Upper lobe of right lung (tissue), 1 donor: ENCODE measurements around the gene EXD3. TPM values are rescaled to one million over a fixed set of nuclear protein-coding genes. Genes with fewer than 3 reads are reported as not detected.

Source experiments
- ATAC-seq: fragments of 200-7000 bp; cut with Tn5 transposase; one replicate; pipeline ENCODE4 v1.9.1; 2020; ENCODE audit warnings: mild to moderate bottlenecking, moderate library complexity
- DNase-seq: peaks from one replicate; pipeline ENCODE4 v3.0.0-alpha.2; 2020
- H3K27ac ChIP-seq: fragments of 200-600 bp; one replicate; pipeline ENCODE4 v1.8.0; 2022
- H3K27me3 ChIP-seq: fragments of 200-600 bp; one replicate; pipeline ENCODE4 v1.8.0; 2022; ENCODE audit warnings: mild to moderate bottlenecking
- H3K36me3 ChIP-seq: fragments of 200-600 bp; one replicate; pipeline ENCODE4 v1.8.0; 2022
- H3K4me1 ChIP-seq: fragments of 200-600 bp; one replicate; pipeline ENCODE4 v1.8.0; 2022
- H3K4me3 ChIP-seq: fragments of 200-600 bp; one replicate; pipeline ENCODE4 v1.8.0; 2022; ENCODE audit warnings: mild to moderate bottlenecking
- H3K9me3 ChIP-seq: fragments of 200-600 bp; one replicate; pipeline ENCODE4 v1.8.0; 2022
- intact Hi-C: fragments of 100-400 bp; cut with DNase I; formaldehyde crosslinking; loops from one replicate; pipeline ENCODE4 v1.11.0; 2022
- total RNA-seq: library from RNA; stranded (reverse); fragmentation: NEBNext Ultra II Directional; extraction: Animal tissue kit (Norgen Biotek cat#: 25700); gene quantifications from one replicate; pipeline ENCODE4 v1.2.1, GENCODE V29; 2021
- TF ChIP-seq, protein P1 (sequence below): fragments of 200-600 bp; IDR thresholded peaks from one replicate; pipeline ENCODE4 v1.8.0; 2022; ENCODE audit warnings: antibody characterized with exemption
- donor health status: DM: no; HTN: yes; CAD: no; lungs with severe emphysema.

The EXD3 gene
- total RNA-seq, 1 donor from 2014 or later = 27.3 TPM

DNA sequence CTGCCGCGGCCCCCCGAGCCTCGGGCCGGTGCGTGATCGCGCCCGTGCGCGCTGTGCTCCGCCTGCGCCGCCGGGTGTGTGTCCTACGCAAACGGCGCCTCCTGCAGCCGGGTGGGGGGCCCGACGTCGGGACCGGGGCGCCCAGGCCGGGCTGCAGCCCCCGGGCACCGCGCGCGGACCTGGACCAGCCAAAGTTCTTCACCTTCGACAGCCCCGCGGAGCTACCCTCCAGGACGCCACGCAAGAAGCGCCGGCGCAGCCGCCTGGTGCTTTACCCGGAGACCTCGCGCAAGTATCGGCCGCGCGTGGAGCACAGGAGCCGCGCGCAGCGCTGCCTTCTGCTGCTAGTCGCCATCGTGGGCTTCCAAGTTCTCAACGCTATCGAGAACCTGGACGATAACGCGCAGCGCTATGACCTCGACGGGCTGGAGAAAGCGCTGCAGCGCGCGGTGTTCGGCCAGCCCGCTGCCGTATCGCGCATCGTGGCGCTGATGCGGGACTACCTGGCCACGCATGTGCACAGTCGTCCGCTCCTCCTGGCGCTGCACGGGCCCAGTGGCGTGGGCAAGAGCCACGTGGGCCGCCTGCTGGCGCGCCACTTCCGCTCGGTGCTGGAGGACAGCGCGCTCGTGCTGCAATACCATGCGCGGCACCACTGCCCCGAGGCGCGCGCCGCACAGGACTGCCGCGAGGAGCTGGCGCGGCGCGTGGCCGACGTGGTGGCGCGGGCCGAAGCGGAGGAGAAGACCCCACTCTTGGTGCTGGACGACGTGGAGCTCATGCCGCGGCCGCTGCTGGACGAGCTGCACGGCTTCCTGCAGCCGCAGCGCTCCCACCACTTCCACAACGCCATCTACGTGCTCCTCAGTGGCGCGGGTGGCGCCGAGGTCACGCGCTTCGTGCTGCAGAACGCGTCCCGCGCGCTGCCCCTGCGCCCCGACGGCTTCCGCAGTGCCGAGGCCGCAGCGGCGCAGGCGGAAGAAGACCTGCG lies 143.9 kb downstream of the EXD3 start:
- intact Hi-C loops = no loop called here
- ATAC-seq = no peak
- Histone ChIP-seq H3K4me3 (peak overlapping the region; percentile 77), H3K27me3 (no peaks in the 10 kb centered on the region), H3K4me1 (peaks cover 31% of the 10 kb centered on the region), H3K27ac (peak overlapping the region; percentile 95), H3K9me3 (no peaks in the 10 kb centered on the region), H3K36me3 (peaks cover 43% of the 10 kb centered on the region)
- TF ChIP-seq, protein P1, sequence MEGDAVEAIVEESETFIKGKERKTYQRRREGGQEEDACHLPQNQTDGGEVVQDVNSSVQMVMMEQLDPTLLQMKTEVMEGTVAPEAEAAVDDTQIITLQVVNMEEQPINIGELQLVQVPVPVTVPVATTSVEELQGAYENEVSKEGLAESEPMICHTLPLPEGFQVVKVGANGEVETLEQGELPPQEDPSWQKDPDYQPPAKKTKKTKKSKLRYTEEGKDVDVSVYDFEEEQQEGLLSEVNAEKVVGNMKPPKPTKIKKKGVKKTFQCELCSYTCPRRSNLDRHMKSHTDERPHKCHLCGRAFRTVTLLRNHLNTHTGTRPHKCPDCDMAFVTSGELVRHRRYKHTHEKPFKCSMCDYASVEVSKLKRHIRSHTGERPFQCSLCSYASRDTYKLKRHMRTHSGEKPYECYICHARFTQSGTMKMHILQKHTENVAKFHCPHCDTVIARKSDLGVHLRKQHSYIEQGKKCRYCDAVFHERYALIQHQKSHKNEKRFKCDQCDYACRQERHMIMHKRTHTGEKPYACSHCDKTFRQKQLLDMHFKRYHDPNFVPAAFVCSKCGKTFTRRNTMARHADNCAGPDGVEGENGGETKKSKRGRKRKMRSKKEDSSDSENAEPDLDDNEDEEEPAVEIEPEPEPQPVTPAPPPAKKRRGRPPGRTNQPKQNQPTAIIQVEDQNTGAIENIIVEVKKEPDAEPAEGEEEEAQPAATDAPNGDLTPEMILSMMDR = no peak
- DNase-seq = peak; percentile 66

DNA sequence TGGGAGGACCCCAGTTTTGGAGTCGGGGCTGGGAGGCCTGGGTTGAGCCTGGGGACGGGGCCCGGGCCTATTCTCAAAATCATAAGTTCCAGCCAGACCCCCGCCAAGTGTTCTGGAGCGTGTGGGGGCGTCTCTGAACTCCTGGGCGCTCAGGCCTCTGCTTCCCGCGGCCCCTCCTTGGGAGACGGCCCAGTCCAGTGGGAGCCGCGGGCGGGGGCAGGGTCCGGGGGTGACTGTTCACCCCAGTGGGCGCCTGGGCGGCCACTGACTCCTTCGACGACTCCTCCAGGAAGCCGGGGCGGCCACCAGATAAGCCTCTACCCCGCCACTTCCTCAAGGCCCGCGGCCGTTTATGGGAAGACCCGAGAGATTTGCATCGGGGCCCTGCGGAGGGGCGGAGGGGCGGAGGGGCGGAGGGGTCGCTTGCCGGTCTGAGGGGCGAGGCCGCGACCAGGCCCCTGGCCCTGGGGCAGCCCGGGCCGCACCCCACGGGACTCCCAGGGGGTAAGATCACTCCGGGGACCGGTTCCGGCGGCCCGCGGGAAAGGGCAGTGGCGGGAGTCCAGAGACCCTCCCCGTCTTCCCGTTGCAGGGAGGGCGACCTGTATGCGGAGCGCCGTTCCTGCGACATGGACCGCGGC lies 144.8 kb downstream of the EXD3 start:
- peak; percentile 2 for ATAC-seq
- Histone ChIP-seq H3K4me1 (peaks cover 34% of the 10 kb centered on the region), H3K27ac (peak overlapping the region; percentile 95), H3K27me3 (no peaks in the 10 kb centered on the region), H3K9me3 (no peaks in the 10 kb centered on the region), H3K4me3 (peak overlapping the region; percentile 77), H3K36me3 (peaks cover 37% of the 10 kb centered on the region)
- intact Hi-C loops = no loop called here
- TF ChIP-seq, protein P1 = no peak
- DNase-seq = peak; percentile 80

DNA sequence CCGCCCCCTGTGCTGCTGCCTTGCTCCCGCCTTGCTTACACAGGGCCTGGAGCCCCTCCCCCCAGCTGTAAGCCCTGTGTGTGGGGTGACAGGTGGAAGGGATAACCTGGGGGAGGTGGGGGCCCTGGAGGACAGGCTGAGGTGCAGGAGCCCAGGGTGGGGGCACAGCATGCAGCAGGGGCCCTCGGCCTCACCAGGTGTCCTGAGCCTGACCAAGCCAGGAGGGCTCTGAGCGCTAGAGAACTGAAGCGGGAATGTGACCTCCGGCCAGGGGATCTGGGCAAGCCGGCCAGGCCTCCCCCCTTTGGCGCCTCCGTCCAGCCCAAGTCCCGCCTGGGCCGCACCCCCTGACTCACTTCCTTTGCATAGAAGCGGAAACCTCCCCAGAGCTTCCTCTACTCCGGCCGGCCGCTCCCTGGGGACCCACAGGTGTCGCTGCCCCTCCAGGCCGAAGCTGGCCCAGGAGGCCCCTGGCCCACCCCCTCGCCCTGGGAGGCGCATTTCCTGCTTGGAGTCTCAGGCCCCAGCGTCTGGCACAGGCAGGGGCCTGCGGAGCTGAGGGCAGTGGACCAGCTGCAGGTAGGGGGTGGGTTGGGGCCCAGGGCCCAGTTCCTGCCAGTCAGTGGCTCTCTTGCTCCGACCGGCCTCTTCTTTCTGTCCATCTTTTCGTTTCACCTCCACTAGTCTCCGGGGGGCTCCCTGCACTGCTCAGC lies 145.5 kb downstream of the EXD3 start, which contains the start of gene TOR4A:
Gene TOR4A (plus strand): TSS at position 398 of the 713 bp plus-strand sequence. CDS start 964 bp downstream, outside the sequence.
- intact Hi-C loops = no loop called here
- peak; percentile 84 for ATAC-seq
- TF ChIP-seq, protein P1 = peak; percentile 38
- Histone ChIP-seq H3K4me3 (peak within 1 kb of the TSS; percentile 77), H3K9me3 (no peaks in the 10 kb centered on the region), H3K27me3 (no peaks in the 10 kb centered on the region), H3K4me1 (peaks cover 34% of the 10 kb centered on the region), H3K36me3 (peaks cover 37% of the 10 kb centered on the region), H3K27ac (peak within 1 kb of the TSS; percentile 95)
- DNase-seq = peak; percentile 96

DNA sequence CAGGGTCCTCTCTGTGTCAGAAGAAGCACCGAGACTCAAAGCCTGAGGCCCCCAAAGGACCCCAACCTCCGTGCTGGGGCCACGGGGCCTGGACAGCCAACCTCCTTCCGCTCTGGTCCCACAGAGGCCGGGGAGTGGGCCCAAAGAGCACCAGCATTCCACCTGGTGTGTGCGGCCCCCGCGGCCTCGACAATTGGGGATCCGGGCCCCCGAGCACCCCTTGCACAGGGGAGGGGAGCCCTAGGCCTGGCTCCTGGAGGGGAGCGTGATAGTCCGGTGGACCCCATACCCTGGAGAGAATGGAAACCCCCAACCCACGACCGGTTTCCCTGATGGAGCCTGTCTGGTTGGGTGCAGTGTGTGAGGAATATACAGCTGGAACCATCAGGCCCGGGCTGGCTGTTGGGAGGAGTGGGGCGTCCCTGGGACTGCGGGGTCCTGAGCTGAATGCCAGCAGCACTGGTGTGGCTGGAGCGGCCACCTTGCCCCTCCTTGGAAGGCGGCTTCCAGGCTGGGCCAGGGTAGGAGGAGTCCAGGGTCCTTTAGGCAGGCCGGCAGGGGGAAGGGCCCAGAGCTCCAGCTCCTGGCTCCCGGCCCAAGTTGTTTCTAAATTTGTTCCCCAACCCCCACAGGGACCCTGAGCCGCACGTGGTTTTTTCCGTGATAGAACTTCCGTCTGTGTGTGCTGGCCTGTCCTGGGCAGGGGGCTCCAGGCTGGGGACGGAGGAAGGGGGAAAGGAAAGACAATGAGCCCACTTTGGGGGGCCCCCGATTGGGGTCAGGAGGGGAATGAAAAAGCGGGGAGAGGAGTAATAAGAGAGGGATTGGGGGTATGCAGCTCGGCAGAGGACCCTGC lies 146.3 kb downstream of the EXD3 start:
- ATAC-seq (peak; percentile 55), DNase-seq (peak; percentile 91)
- H3K9me3 ChIP-seq = no peaks in the 10 kb centered on the region
- peak overlapping the region; percentile 95 for H3K27ac ChIP-seq
- H3K4me1 ChIP-seq = peaks cover 34% of the 10 kb centered on the region
- intact Hi-C loops = no loop called here
- H3K4me3 ChIP-seq = peak overlapping the region; percentile 77
- H3K36me3 ChIP-seq = peaks cover 35% of the 10 kb centered on the region
- H3K27me3 ChIP-seq = no peaks in the 10 kb centered on the region
- TF ChIP-seq, protein P1 = no peak
